ENCODE measurements around the gene CA4. TPM values are rescaled to one million over a fixed set of nuclear protein-coding genes. Genes with fewer than 3 reads are reported as not detected.

The CA4 gene
- total and polyA plus RNA-seq, 2 donors (not counting 1 experiment from before 2014, with no cell fraction given): not detected

DNA sequence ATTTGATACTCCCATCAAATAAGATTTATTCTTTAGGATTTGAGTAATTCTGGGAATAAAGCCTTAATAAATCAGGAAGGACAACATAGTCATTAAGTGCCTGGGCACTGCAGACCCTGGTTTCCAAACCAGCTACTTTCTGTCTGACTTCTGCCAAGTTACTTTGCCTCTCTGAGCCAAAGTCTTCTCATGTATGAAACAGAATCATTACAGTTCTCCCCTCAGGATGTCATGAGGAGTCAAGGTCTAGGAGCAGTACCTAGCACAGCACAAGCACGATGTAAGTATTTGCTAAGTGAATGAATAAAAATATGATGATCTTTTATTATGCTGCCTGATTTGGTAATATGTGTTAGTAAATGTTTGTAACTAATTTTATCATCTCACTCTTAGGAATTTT, 40.6 kb upstream of the CA4 start:
- H3K27me3 Mint-ChIP-seq: peaks cover 3% of the 10 kb centered on the region
- peaks cover 17% of the 10 kb centered on the region for H3K4me1 Mint-ChIP-seq
- ATAC-seq (ENCODE audit: low read depth) (no peak), DNase-seq (no peak)
- H4K20me1 ChIP-seq (ENCODE audit: control insufficient read depth, insufficient read depth, low read length, poor library complexity, severe bottlenecking): no peaks in the 10 kb centered on the region
- no peaks in the 10 kb centered on the region for H3K36me3 ChIP-seq (replicated peaks in 1 of 2; ENCODE audit: control extremely low read depth in 1 of 2, control insufficient read depth in 1 of 2, extremely low read depth in 1 of 2, insufficient read depth in 2 of 2, low read length in 1 of 2)
- H3K79me2 ChIP-seq (ENCODE audit: control insufficient read depth, insufficient read depth, low read length): no peaks in the 10 kb centered on the region
- no peak overlapping the region for H3K4me3 Mint-ChIP-seq
- H2AFZ ChIP-seq (ENCODE audit: insufficient read depth, low read depth, low read length, poor library complexity, severe bottlenecking): no peak overlapping the region
- peaks cover 12% of the 10 kb centered on the region in 2 donors for H3K4me1 ChIP-seq (ENCODE audit: control insufficient read depth in 2 of 2, insufficient read depth in 2 of 2, low read length in 2 of 2)
- ChIA-PET POLR2A (interaction anchor here (0.6 kb wide), 1 partner anchor 29 kb away, joined by 5 read pairs; no protein-coding TSS in a partner anchor), CTCF (interaction anchor here (0.6 to 1.6 kb wide), 2 partner anchors 17 to 531 kb away, joined by 3 read pairs; no protein-coding TSS in a partner anchor)
- no peak overlapping the region for H3K9ac ChIP-seq (ENCODE audit: low read length)
- H3K27ac ChIP-seq (ENCODE audit: low read length in 2 of 2): no peak overlapping the region
- TF ChIP-seq, protein P1, sequence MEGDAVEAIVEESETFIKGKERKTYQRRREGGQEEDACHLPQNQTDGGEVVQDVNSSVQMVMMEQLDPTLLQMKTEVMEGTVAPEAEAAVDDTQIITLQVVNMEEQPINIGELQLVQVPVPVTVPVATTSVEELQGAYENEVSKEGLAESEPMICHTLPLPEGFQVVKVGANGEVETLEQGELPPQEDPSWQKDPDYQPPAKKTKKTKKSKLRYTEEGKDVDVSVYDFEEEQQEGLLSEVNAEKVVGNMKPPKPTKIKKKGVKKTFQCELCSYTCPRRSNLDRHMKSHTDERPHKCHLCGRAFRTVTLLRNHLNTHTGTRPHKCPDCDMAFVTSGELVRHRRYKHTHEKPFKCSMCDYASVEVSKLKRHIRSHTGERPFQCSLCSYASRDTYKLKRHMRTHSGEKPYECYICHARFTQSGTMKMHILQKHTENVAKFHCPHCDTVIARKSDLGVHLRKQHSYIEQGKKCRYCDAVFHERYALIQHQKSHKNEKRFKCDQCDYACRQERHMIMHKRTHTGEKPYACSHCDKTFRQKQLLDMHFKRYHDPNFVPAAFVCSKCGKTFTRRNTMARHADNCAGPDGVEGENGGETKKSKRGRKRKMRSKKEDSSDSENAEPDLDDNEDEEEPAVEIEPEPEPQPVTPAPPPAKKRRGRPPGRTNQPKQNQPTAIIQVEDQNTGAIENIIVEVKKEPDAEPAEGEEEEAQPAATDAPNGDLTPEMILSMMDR (IDR thresholded peaks at IDR 0.05): no peak
- no peak for TF ChIP-seq EZH2 (IDR thresholded peaks at IDR 0.05; ENCODE audit: borderline replicate concordance, insufficient read depth, low read depth, low read length, poor library complexity, severe bottlenecking)
- H3K4me2 ChIP-seq (replicated peaks; ENCODE audit: low read depth, low read length, poor library complexity, severe bottlenecking): no peak overlapping the region
- H3K4me3 ChIP-seq (ENCODE audit: control extremely low read depth in 1 of 5, extremely low read depth in 1 of 5, insufficient read depth in 1 of 5, low read depth in 2 of 5, low read length in 4 of 5): no peak overlapping the region
- H3K9me3 Mint-ChIP-seq (ENCODE audit: insufficient read depth): no peaks in the 10 kb centered on the region
- intact Hi-C loops (cut with micrococcal nuclease): no loop called here
- H3K27ac Mint-ChIP-seq: no peak overlapping the region
- no peaks in the 10 kb centered on the region for H3K27me3 ChIP-seq (replicated peaks in 1 of 4; ENCODE audit: control extremely low read depth in 1 of 4, control insufficient read depth in 3 of 4, insufficient read depth in 4 of 4, low read length in 3 of 4)
- H3K9me3 ChIP-seq (ENCODE audit: control extremely low read depth in 1 of 3, control insufficient read depth in 2 of 3, insufficient read depth in 1 of 3, low read length in 2 of 3): peaks cover 0 to 4% (median 0%) of the 10 kb centered on the region in 3 donors
- WGBS (ENCODE audit: insufficient coverage): no CpG with 5 or more reads among the region's 1 CpG

DNA sequence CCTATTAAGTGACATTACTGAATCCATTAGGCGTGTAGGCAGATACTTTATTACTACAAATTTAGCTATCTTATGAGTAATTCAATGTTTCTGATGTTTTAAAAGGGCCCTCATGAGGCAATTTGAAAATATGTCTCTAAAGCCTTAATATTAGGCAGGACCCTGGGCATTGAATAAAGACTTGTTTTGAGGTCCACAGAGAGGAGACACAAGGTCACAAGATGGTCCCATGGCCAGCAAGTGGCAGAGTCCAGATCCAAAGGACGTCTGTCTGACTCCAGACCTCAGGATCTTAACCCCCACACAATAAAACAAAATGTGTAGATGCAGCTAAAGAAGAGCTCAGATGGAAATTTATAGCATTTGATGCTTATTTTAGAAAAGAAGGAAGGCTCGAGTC, 39.2 kb upstream of the CA4 start:
- Histone ChIP-seq H3K9ac (ENCODE audit: low read length) (no peak overlapping the region), H3K9me3 (ENCODE audit: control extremely low read depth in 1 of 3, control insufficient read depth in 2 of 3, insufficient read depth in 1 of 3, low read length in 2 of 3) (peaks cover 0 to 4% (median 0%) of the 10 kb centered on the region in 3 donors), H2AFZ (ENCODE audit: insufficient read depth, low read depth, low read length, poor library complexity, severe bottlenecking) (no peak overlapping the region), H3K4me2 (replicated peaks; ENCODE audit: low read depth, low read length, poor library complexity, severe bottlenecking) (no peak overlapping the region), H4K20me1 (ENCODE audit: control insufficient read depth, insufficient read depth, low read length, poor library complexity, severe bottlenecking) (no peaks in the 10 kb centered on the region), H3K27me3 (replicated peaks in 1 of 4; ENCODE audit: control extremely low read depth in 1 of 4, control insufficient read depth in 3 of 4, insufficient read depth in 4 of 4, low read length in 3 of 4) (no peaks in the 10 kb centered on the region), H3K79me2 (ENCODE audit: control insufficient read depth, insufficient read depth, low read length) (no peaks in the 10 kb centered on the region), H3K27ac (ENCODE audit: low read length in 2 of 2) (no peak overlapping the region), H3K36me3 (replicated peaks in 1 of 2; ENCODE audit: control extremely low read depth in 1 of 2, control insufficient read depth in 1 of 2, extremely low read depth in 1 of 2, insufficient read depth in 2 of 2, low read length in 1 of 2) (no peaks in the 10 kb centered on the region), H3K4me3 (ENCODE audit: control extremely low read depth in 1 of 5, extremely low read depth in 1 of 5, insufficient read depth in 1 of 5, low read depth in 2 of 5, low read length in 4 of 5) (no peak overlapping the region), H3K4me1 (ENCODE audit: control insufficient read depth in 2 of 2, insufficient read depth in 2 of 2, low read length in 2 of 2) (peaks cover 12% of the 10 kb centered on the region in 2 donors)
- intact Hi-C loops (cut with micrococcal nuclease): no loop called here
- TF ChIP-seq EZH2 (IDR thresholded peaks at IDR 0.05; ENCODE audit: borderline replicate concordance, insufficient read depth, low read depth, low read length, poor library complexity, severe bottlenecking): no peak
- TF ChIP-seq, protein P1 (IDR thresholded peaks at IDR 0.05): no peak
- no peak for DNase-seq
- no peaks in the 10 kb centered on the region for H3K9me3 Mint-ChIP-seq (ENCODE audit: insufficient read depth)
- no peak overlapping the region for H3K27ac Mint-ChIP-seq
- H3K4me1 Mint-ChIP-seq: peaks cover 17% of the 10 kb centered on the region
- no peak overlapping the region for H3K4me3 Mint-ChIP-seq
- CTCF ChIA-PET: interaction anchor here (0.8 to 1.7 kb wide), 5 partner anchors 14 to 294 kb away, joined by 3 to 12 read pairs (median 4); partner anchors contain the start of gene HEATR6
- ATAC-seq (ENCODE audit: low read depth): no peak
- H3K27me3 Mint-ChIP-seq: peaks cover 3% of the 10 kb centered on the region
- WGBS (ENCODE audit: insufficient coverage): no CpG with 5 or more reads among the region's 3 CpGs
- POLR2A ChIA-PET: no interaction called here
